ENCODE data around the gene CRADD.

Gene CRADD

DNA sequence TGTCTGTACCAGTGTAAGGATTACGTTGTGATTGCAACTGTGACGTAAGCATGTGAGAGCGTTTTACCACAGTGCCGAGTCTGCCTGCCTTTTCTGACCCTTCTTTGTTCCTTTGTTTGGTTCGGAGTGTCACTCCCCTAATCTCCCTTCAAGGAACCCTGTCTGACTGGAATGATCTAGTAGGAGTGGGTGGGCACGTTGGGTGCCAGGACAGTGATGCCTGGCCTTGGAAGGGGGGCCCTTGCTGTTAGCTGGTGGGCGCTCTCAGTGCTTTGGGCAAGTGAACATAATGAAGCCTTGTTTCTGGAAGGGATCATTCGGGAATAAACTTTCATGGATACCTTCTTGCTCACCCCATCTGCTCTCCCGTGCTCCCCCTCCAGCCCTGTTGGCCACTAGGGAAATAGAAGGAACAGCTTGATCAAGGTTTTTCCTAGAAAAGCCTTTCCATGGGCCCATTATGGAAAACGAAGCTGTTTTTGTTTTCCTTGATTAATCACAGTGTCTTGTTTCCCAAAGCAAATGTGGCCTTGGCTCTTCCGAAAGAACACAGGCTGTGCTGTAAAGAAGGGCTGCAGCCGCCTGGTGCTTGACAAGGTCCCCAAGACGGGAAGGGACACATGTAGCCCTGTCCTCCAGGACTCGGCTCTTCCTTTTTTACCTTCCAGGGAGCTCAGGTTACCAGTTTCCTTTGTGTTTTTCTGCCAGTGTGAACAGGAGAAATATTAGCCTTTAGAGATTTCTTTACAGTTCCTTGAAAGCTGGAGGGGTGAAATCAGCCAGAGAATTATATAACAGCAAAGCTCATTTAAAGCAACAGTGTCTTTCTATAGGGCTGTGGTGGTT lies 215.5 kb downstream of the CRADD start:
- DNase-seq (ENCODE audit: extremely low read depth in 1 of 2, low read depth in 1 of 2), result no peak

DNA sequence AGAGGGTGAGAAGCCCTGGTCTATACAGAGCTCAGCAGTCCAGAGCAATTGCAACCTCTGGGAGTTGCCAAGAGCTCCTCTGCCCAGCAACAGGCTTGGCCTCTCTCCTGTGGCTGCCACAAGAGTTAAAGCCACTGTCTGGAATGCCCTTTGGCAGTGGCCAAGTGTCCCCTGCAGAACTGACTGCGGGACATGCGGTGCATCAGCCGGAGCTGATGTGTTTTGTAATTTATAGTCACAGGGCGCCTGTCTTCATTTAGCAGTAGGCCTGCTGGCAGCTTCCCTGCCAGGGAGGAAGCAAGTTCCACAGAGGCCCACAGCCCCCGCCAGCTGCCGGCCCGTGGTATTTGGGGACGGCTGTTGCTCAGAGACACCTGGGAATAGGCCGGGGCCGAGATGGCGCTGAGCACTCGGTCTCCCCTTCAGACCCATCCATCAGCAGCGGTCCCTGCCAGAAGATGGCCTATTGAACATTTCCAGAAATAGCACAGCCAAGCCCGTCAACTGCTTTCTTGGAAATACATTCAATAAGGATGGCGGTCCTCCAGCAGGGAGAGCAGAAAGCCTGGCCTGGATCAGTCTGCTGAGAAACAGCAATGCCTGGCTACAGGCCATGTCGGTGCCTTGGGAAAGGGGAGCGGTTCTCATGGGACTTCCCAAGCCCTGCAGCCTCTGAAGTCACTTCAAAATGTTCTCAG lies 217.4 kb downstream of the CRADD start:
- no peak for DNase-seq (ENCODE audit: extremely low read depth in 1 of 2, low read depth in 1 of 2)

DNA sequence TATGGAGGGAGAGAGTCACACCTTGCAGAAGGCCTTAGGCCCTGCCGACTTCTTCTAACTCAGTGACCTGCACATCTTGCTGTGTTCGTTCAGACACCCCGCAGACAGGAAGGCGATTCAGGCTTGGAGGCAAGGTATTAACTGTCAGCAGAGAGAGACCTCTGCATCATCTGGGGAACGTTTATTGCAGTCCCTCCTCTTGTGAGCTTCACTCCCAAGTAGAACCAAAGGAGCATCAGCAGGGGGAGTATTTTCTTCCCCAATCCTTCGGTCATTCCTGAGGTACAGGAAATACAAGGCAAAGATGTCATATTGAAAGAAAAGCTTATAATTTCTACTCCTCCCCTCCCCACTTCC lies 217.9 kb downstream of the CRADD start:
- DNase-seq (ENCODE audit: extremely low read depth in 1 of 2, low read depth in 1 of 2), result no peak

DNA sequence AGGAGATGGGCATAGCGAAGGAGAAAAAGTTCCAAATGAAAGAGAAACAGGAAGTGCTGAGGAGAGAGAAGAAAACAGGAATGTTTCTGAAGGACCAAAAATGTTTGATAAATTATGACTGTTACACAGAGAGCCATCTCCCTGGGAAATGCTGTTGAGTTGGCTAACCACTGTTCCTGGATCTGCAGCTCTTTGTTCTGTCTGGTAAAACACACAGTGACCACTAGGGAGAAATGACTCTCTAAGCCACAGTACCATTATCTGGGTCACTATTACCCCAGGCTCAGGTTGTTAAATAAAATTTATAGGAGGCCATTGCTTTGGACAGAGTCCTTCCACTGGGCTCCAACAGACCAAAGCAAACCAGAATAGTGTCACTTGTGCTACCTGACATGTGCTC lies 219.3 kb downstream of the CRADD start:
- DNase-seq (ENCODE audit: extremely low read depth in 1 of 2, low read depth in 1 of 2), result no peak

DNA sequence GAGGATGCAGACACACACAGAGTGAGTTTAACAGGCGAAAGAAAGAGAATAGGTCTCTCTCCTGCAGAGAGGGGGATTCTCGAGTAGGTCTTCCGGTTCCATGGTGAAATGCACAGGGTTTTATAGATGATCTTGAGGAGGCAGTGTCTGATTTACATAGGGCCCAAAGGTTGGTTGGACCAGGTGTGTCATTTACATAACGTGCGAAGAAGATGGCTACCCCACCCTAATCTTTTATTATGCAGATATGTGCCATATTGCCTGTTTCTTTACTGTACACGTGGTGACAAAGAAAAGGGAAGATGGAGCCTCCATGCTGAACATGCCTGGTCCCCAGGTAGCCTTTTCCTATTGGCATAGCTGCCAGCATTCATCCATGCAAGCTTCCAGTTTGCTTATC lies 219.8 kb downstream of the CRADD start:
- DNase-seq (ENCODE audit: extremely low read depth in 1 of 2, low read depth in 1 of 2), result no peak

DNA sequence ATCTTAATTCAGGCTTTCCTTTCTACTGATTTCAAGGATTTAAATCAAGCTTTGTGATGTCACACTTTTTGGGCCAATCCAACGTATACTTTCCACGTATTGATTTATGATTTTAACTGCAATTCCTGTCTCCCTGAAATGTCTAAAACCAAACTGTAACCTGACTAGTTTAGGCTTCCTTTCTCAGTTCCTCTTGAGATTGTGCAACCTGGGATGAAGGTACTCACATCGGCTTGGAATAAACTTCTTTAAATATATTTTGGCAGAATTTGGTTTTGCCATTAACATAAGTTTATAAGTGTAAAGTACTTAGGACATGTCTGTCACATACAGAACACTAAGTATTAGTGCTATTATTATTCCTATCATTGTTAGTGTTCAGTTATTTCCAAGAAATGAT lies 224.6 kb downstream of the CRADD start:
- no peak for DNase-seq (ENCODE audit: extremely low read depth in 1 of 2, low read depth in 1 of 2)

DNA sequence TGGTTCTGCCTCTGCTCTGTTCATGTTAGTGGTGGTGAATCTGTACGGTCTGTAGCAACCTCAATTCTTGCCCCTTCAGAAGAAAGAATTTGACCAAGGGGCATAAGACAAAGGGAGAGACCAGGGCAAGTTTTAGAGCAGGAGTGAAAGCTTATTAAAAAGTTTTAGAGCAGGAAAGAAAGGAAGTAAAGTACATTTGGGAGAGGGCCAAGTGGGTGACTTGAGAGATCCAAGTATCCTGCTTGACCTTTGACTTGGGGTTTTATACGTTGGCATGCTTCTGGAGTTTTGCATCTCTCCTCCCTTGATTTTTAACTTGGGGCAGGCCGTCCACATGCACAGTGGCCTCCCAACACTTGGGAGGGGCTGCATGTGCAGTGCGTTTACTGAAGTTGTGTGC lies 225.0 kb downstream of the CRADD start:
- DNase-seq (ENCODE audit: extremely low read depth in 1 of 2, low read depth in 1 of 2), result no peak

DNA sequence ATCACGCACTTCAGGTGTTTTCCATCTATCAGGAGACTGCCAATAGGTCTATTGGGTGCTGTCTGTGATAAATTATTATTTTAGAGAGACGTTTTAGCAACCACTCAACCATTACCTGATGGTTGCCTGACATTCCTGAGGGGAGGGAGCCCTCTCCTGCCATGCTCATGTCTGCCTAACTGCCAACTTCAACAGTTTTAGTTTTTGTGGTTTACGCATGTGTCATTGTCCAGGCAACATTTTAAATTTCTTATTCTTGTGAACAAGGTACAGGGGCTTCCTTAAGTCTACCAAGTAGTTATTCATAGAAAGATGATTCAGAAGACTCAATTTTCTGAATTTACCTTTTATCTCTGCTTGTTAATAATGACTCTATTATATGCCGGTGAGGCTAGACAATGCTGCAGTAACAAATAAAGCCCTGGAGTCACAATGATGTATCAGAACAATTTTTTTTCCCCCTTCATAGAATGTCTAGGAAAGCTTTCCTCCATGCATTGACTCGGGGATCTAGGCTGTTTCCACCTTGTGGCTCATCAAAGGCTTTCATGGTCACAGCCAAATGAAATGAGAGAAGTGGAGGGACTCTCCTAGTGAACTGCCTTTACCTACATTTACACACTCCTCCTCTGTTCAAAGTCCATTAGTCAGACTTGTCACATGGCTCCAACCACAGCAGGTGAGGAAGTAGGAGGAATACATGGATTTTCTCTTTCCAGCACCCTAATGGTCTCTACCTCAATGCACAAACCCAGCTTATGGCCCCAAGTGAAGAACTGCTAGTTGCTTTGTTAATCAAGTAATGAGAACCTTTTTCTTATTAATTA lies 225.8 kb downstream of the CRADD start:
- DNase-seq (ENCODE audit: extremely low read depth in 1 of 2, low read depth in 1 of 2), result no peak

DNA sequence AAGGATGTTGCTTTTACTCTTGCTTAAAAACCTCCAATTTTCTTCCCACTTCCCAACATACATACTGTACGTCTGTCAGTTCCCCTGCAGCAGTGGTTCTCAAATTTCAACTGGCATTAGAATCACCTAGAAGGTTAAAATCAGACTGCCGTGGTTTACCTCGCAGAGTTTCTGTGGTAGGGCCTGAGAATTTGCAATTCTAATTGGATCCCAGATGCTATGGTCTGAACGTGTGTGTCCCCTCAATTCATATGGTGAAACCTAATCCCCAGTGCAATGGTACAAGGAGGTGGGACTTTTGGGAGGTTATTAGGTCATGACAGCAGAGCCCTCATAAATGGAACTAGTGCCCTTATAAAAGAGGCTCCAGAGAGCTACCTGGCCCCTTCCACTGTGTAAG lies 226.9 kb downstream of the CRADD start:
- no peak for DNase-seq (ENCODE audit: extremely low read depth in 1 of 2, low read depth in 1 of 2)

DNA sequence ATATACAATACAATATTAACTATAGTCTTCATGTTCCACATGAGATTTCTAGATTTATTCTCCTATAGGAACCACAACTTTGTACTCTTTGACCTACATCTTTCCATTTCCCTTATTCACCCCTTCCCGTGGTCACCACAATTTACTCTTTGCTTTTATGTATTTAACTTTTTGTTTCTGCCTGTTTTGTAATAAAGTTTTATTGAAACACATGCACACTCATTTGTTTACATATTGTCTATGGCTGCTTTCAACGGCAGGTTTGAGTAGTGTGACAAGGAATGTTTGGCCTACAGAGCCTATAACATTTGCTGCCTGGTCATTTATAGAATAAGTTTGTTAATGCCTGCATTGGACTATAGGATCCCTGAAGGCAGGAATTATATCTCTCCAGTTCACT lies 231.1 kb downstream of the CRADD start:
- no peak for DNase-seq (ENCODE audit: extremely low read depth in 1 of 2, low read depth in 1 of 2)

DNA sequence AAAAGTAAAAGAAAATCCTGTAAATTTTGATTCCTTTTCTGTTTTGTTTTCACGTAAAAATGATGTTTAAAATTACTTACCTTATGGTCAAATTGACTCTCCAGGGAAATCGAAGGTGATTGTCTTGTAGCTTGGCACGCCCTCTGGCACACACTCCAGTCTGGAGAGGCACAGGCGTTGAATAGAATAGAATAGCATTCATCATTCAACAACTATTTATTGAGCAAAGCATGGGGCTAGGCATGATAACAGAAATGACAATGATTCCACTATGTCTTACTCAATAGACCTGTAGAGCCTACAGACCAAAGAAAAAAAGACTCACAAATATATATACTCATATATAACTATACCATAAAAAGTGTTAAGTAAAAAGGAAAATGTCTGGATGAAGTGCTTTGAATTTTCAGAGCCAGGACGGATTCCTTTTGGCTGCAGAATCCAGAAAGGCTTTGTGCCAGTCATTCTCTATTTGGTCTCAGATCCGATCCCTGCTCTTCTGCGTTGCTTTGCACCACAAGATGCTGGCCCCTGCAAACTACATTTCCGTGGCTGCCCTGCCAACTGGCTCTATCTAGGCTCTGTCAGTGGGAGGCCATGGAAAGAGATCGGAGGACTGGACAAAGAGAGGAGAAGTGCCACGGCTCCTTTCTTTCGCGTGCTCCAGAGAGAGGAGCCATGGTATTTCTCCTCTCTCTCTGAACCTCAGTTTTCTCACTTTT lies 231.8 kb downstream of the CRADD start:
- no peak for DNase-seq (ENCODE audit: extremely low read depth in 1 of 2, low read depth in 1 of 2)

DNA sequence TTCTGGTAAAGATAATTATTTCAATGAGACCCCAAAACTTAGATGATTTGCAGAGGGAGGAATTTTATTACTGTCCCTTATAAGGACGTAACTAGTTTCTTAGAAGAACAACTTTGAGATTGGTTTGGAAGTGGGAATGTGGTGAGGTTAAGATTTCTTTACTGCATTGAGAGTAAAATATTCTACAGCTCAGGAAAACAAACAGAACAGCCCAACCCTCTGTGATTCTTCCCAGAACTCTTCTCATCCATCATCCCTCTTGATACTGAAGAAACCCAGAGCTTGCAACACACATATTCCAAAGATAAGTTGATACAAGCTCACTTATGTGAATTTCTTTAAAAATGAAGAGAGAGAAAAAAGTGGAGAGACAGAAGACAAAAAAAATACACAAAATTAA lies 234.2 kb downstream of the CRADD start:
- DNase-seq (ENCODE audit: extremely low read depth in 1 of 2, low read depth in 1 of 2), result no peak

DNA sequence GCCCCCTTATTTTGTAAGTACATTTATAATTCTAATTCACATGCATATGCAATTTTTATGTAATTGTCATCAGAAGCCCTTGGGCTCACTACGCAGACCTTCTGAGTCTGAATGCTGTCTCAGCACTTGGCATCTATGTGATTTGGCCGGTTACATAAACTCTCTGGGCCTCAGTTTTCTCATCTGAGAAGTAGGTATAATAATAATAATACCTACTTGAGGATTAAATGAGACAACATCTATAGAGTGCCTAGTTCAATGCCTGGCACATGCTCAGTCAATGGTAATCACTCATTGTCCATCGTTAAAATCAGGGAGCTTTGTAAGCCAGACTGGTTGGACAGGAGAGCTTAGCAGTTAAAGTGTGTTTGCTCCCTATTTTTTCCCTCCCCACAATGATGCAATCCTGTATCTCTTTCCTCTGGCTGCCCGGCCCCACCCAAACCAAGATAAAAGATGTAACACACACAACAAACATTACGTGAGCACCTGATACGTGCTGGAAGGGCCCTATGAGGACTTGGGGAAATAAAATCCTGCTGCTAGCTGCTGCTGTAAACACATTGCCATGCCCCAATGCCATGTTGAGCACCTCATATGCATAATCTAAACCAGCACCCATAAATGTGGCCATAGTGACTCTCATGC lies 235.0 kb downstream of the CRADD start:
- no peak for DNase-seq (ENCODE audit: extremely low read depth in 1 of 2, low read depth in 1 of 2)

DNA sequence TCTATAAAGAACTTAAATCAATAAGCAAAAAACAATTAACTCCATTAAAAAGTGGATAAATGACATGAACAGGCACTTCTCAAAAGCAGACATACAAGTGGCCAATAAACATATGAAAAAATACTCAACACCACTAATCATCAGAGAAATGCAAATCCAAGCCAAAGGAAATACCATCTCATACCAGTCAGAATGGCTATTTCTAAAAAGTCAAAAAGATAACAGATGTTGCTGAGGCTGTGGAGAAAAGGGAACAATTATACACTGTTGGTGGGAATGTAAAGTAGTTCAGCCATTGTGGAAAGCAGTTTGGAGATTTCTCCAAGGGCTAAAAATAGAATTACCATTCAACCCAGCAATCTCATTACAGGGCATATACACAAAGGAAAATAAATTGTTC lies 236.7 kb downstream of the CRADD start:
- no peak for DNase-seq (ENCODE audit: extremely low read depth in 1 of 2, low read depth in 1 of 2)

DNA sequence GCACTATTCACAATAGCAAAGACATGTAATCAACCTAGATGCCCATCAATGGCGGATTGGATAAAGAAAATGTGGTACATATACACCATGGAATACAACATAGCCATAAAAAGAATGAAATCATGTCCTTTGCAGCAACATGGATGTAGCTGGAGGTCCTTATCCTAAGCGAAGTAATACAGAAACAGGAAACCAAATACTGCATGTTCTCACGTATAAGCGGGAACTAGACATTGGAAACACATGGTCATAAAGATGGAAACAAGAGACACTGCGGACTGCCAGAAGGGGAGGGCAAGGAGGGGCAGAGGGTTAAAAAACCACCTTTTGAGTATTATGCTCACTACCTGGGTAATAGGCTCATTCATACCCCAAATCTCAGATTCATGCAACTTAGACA lies 237.1 kb downstream of the CRADD start:
- DNase-seq (ENCODE audit: extremely low read depth in 1 of 2, low read depth in 1 of 2), result no peak

DNA sequence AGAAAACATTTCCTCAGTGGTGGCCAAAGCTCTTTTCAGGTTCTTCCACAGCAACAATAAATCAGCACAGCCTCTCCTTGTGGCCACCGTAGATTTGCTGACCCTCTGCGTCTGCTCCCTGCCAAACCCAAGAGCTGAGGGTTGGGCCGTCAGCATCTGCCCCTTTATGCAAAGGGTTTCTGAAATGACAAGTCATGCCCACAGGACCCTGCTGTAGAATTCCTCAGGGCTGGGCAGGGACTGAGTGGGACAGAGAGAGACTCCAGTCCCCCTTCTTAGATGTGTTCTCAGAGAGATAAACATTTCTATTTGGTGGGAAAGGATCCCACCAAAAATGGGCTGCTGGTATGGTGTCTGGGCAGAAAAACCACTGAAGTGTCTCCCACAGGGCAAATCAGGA lies 238.2 kb downstream of the CRADD start:
- DNase-seq (ENCODE audit: extremely low read depth in 1 of 2, low read depth in 1 of 2), result no peak

DNA sequence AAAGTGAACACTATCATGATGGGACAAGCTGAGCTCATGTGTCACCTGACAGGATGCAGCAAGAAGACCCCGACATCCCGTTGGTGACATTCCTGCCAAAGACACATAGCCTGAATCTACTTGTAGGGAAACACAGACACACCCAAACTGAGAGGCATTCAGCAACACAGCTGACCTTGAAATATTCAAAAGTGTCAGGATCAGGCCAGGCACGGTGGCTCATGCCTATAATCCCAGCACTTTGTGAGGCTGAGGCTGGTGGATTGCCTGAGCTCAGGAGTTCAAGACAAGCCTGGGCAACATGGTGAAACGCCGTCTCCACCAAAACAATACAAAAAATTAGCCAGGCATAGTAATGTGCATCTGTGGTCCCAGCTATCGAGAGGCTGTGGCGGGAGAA lies 239.2 kb downstream of the CRADD start:
- DNase-seq (ENCODE audit: extremely low read depth in 1 of 2, low read depth in 1 of 2), result no peak

DNA sequence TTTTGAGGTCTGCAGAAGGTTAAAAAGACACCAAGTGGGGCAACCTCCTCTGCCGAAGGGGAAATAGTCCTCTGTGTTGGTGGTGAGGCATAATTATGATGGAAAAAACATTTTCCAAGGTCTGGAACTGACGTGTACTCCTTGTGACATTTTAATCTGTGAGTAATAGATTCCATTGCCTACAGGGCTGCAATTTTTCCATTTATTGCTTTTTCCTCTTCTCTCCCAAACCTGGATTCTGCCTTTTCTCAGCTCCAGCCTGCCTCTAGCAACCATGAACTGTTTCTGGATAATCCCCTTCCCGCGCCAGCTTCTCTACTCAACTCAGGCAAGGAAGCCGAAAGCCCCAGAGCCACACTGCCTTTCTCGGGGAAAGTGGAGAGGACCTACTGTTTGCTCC lies 241.1 kb downstream of the CRADD start:
- no peak for DNase-seq (ENCODE audit: extremely low read depth in 1 of 2, low read depth in 1 of 2)

DNA sequence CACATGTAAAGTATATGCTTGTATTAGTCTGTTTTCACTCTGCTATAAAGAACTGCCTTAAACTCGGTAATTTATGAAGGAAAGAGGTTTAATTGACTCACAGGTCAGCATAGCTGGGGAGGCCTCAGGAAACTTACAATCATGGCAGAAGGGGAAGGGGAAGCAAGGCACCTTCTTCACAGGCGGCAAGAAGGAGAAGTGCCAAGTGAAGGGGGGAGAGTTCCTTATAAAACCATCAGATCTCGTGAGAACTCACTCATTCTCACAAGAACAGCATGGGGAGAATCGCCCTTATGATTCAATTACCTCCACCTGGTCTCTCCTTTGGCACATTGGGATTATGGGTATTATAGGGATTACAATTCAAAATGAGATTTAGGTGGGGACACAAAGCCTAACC lies 241.7 kb downstream of the CRADD start:
- DNase-seq (ENCODE audit: extremely low read depth in 1 of 2, low read depth in 1 of 2), result no peak

DNA sequence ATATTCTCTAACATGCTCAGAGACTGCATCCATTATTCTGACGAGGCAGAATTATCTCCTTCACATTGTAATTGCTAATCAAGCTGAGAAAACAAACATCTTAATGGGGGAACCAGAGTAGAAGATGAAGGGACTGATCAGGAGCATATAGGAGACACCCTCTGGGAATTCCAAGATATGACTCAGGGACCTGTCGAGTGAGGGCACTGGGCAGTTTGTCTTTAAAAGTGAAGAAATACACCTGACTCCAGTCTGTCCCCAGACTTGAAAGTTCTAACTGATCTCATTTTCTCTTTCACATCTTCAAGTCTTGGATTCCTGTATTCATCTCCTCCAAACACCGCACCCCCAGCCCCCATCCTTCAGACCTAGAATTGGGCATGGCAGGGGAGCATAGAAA lies 244.3 kb downstream of the CRADD start:
- no peak for DNase-seq (ENCODE audit: extremely low read depth in 1 of 2, low read depth in 1 of 2)

DNA sequence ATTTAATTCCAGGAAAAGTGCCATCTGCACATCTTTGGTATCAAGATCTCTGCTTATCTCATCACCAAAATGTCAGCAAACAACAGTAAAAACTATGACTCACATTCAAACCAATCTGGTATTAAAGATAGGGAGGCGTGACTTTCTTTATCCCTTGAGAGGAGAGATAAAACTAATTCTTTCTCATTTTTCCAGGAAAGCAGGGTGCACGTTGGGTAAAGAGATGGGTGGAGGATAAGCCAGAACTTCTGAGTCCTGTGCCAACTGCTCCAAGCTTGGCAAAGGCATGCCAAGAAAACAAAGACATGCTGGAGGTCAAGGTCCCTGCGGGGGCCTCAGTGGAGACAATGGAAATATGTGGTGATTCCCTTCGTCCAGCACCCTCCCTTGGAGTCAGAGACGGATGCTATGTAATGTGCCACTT lies 245.4 kb downstream of the CRADD start:
- DNase-seq (ENCODE audit: extremely low read depth in 1 of 2, low read depth in 1 of 2), result no peak

Data from stimulated activated CD8-positive, alpha-beta memory T cell treated with anti-CD3 and anti-CD28 coated beads, Interleukin-7, amount 100 ng/mL, for 48 hours (primary cell).